ENCODE results near the gene TSSK2.

Gene TSSK2

DNA sequence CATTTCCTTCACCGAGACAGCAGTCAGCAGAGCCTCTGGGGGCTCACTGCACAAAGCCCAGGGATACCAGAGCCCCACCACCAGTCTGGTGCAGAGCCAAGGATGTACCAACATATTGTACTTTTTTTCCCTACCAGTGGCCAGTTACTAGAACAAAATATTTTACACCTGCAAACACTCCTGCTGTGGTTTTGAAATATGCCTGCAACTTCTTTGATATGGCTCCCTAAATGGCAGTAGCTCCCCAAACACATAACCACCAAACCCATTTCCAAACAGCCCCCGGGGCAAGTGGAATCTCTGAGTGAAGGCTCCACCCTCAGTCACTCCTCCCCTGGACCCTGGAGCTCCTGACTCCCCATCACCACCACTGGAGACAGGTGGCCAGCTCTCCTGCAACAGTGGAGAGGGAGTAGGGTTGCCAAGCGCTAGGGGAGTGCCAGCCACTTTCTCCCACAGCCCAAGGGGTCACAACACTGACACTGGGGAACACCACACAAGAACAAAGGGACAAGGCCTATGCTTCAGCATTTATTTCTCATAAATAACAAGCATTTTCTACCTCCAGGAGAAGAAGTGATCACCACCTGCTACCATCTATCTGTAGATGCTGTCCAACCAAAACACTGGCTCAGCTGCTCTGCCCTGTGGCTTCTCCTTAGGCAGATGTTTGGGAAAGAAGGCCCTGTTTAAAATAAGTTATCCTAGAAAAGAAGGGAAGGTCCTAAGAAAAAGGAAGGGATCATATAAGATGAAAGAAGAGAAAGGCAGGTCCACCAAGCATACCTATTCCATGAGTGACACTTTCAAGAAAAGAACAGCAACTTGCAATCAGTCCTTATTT is 24.0 kb upstream of the TSSK2 start:
- no peak for DNase-seq

DNA sequence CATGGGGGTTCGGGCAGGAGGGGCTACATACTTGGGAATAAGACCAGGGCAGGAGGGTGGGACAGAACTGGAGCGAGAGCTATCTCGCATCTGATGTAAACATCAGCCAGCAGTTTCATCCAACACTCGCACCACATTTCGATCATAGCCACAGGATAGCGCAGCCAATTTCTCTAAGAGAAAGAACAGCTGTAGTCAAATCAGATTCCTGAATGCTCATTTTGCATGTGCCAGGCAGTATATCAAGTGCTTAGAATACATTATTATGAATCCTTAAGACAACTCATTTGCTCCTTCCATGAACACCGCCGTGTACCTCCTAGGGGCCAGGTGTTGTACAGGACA is 23.4 kb upstream of the TSSK2 start:
- no peak for DNase-seq

DNA sequence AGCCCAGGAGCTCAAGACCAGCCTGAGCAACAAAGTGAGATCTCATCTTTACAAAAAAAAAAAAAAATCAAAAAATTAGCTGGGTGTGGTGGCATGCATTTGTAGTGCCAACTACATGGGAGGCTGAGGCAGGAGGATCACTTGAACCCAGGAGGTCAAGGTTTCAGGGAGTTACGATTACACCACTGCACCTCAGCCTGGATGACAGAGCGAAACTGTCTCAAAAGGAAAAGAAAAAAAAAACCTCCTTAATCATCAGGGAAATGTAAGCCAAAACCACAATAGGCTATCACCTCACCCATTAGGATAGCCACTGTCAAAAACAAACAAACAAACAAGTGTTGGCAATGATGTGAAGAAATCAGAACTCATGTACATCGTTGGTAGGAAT is 22.3 kb upstream of the TSSK2 start:
- no peak for DNase-seq

DNA sequence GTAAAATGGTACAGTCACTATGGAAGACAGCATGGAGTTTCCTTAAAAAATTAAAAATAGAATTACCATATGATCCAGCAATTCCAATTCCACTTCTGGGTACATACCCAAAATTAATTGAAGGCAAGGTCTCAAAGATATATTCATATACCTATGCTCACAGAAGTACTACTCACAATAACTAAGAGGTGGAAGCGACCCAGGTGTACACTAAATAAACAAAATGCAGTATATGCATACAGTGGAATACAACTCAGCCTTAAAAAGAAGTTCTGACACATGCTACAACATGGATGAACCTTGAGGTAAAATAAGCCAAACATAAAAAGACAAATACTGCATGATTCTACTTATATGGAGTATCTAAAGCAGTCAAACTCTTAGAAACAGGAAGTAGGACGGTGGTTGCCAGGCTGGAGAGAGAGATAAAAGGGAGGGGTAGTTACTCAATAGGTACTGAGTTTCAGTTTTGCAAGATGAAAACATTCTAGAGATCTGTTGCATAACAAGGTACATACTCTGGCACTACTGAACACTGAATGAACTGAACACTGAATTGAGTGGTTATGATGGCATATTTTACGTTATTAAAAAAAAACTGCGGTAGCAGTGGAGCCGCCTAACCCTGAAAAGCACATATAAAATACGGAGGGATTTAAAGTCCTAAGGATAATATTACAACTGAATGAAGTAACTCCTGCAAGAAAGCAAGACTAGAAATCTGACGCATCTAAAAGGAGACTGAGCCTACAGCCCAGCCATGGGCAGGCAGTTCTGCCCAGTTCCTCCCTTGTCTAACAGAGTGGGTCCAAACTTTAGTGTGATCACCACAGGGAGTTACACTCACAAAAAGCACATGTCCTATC is 21.7 kb upstream of the TSSK2 start:
- DNase-seq = peak; percentile 76

DNA sequence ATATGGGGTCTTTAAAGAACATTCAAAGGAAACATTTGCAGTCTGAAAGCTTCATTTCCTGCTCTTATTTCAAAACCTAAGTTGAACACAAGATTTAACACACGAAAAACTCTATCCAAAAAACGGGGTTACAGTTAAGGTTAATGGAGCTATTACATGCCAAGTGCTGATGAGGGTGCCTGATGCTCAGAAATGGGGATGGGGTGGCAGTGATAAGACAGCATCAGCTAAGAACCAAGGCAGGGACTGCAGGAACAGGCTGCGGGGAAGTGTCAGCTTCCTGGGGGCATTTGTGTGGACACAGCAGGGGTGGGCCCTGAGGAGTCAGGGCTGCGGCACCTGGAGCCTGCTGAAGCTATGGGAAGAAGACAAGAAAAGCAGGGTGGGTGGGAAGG is 21.0 kb upstream of the TSSK2 start:
- no peak for DNase-seq

DNA sequence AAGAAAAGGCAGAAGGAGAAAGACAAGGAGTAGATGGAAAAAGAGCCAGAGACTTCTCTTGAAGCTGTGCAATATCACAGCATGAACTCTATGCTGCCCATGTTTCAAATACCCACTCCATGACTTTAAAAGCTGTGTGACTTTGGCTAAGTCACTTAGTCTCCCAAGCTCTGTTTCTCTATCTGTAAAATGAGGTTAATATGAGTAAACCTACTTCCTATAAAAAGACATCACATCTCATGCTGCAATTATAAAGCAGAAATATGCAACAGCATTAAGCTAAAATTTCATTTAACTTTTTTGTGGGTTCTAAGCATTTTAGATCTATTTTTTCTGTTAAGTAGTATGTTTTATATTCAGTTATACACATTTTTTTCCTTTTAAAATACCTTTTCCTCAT is 20.5 kb upstream of the TSSK2 start:
- no peak for DNase-seq

DNA sequence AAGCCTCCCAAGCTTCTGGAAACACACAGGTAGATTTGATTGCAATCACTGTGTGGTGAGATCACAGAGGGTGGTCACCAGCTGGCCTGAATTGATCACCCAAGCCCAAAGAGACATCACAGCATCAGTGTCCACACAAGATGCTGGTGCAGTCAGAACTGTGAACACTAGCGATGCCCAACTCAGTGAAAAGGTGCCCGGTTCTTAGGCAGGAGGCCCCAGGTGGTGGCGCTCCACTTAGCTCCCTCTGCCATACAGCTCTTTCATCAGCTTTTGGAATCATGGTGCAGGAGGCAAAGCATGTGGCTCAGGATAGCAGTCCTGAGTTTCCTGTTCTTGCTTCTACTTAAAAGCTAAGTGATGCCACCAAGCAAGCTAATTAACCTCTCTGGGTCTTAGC is 20.0 kb upstream of the TSSK2 start:
- DNase-seq = no peak

DNA sequence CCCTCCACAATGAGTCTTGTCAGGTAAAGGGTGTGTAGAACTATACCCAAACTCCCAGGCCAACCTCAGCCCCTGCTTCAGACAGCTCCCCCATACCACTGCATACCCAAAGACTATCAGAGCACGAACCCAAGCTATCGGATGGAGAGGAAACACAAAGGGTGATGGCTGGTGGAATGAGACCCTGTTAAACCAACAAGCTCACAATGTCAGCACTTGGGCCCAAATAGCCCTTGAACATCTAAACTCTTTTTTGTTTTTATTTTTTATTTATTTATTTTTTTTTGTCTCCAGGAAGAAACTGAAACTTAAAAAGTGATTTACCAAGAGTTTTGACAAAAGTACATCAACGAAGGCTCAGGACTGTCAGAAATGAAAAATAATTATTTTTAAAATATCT is 19.5 kb upstream of the TSSK2 start:
- no peak for DNase-seq

DNA sequence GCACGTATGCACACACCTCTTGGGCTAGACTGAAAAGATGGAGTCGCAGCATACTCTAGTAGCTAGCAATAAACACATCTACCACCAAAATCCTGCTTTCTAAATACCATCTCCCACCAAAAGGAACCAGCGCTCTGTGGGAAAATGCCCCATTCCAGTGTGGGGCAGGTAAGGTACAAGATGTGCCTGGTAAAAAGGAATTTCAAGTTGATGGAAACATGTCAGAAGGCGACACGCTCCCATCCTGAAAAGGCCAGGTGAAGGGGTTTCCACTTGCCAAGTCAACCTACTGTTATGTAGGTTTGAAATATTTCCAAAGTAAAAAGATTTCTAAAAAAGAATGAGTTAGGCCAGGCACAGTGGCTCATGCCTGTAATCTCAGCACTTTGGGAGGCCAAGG is 17.7 kb upstream of the TSSK2 start:
- no peak for DNase-seq

DNA sequence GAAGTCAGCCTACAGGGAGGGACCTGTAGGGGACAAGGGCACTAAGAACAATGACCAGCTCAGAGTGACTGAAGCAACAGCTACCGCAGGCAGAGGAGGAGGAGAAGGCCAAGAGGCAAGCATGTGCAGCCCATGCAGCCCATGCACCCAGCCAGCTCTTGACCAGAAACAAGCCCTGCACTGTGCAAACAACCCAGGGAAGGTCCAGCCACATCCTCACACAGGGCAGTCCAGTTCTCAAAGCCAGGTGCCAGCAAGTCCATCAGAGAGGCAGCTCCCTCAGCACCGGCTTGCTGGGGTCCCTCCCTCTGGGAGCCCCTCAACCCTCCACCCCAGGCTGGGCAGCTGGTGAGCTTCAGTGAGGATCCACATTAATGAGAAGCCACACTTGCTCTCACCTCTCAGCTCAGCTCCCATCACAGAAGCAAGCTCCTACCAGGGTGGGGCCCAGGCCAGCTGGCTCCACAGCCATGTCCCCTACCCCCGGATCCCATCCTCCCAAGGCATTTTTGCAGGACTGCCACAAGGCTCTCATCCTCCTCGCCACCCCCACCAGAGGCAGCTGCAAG is 16.0 kb upstream of the TSSK2 start:
- no peak for DNase-seq

DNA sequence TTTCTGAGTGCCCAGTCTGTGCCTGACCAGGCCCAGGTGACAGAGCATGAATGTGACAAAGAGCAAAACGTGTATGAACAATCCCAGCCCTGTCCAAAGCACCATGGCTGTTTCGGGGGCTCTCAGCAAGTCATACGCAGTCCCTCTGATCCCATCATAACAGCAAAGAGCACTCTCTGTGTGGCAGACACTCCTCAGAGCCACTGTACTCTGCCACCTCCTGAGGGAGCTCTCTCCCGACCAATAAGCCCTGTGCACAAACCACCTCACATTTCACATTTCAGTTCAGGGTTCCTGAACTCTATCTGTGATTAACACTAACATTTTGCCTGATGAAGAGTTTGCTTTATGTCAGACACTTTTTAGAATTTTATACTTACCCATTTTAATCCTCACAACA is 15.5 kb upstream of the TSSK2 start:
- peak; percentile 26 for DNase-seq

DNA sequence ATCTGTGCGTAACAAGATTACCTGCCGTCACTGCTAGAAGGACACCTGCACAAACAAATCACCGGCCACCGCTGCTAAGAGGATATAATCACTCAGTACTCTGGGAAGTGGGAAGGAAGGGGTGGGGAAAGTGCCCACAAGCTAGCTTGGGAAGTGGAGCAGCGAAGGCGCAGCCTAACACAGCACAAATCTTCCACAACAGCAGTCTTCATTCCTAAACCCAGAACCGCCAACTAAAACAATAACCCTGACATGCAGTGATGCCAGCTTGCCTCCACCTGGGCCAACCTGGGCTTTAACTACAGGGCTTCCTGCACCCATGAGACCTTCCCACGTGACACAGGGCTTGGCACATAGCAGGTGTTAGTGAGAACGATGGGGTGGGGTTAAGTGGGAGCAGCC is 14.0 kb upstream of the TSSK2 start:
- no peak for DNase-seq

DNA sequence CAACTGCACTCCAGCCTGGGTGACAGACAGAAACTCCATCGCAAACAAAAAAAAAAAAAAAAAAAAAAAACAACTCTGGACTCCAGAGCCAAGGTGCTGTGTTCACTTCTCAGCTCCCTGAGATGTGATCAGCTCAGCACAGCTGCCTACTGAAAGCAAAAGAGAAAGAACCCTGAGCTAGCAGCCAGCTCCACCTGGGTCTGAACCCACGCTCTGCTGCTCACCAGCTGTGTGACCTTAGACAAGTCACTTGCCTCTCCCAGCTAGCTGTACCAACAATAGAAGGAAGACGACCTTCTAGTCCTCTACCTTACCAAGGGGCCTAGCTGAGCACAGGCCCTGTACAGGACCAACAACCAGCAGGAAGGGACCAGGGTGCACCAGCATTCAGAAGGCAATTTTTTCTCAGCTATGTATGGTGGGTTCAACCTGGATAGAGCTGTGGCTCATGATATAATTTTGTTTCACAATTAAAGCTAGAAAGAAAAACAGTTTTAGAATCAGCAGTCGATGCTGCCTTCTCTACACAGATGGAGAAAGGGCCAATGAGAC is 12.7 kb upstream of the TSSK2 start:
- peak; percentile 28 for DNase-seq

DNA sequence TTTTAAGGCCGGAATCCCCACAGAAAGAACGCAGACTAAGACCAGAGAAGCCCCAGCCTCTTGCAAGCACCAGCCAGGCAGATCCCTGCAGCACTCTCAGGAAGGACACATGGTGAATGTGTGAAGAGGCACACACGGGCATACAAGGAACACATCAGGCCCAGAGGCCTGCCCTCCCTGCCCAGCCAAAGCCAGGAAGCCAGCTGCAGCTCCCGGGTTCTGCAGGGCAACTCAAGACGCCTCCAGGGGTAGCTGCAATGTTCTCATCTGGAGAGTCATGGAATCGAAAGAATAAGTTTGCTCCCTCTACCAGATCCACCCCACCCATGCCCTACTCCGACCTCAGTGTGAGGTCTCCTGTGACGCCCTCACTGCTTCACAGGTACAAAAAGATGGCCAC is 11.2 kb upstream of the TSSK2 start:
- DNase-seq = no peak

DNA sequence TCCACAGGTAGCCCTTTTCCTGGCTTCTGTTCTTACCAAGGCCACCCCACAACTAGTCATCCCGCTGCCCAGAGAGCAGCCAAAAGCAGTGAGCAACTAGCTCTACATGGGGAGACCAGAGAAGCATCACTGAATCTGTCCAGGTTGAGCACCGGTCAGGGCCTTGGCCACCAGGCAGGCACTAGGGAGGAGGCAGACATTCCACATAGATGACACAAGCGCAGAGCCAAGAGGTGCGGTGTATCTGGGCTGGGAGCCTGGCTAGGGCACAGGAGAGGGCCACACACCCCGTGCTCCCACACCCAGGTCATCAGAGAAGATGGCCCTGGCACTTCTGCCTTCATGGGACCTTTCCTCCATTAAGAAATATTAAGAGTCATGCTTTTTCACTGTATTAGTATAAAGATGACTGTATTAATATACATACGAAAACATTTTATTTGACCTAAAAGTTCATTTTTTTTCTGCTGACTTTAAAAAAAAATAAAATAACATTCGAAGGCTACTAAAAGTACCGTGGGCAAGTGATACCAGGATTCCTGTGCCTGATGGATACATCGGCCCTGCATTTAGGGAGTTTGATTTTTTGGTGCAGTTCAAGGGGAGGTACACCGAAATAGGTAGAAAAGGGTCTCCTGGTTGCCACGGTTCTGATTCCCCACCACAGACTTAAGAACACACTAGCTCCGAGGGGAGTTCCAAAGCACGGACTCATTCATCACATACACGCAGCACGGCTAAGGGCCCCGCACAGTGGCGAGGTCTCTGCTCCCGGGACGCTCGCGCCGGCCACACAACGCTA is 10.1 kb upstream of the TSSK2 start:
- DNase-seq = no peak

DNA sequence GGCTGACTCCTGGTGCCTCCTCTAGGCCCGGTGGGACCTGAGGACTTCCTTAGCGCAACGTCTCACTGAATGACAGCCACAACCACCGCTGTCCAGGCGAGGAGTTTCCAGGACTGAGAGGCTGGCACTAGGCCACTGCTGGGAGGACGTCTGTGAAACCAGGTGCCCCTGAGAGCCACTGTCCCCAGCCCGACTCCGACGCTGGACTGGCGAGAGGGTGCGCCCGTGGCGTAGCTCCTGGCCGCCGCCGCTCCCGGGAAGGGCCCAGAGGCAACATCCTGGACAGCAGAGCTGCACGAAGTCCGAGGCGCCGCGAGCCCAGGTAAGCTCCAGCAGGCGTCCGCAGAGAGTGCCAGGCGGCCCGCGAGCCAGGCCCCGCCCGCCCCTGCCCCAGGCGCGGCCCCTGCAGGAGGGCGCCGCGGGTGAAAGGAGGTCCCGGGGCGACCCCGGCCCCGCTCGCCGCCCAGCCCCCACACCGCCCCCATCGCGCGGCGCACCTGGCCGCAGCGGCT is 9.4 kb upstream of the TSSK2 start:
- DNase-seq = peak; percentile 24

DNA sequence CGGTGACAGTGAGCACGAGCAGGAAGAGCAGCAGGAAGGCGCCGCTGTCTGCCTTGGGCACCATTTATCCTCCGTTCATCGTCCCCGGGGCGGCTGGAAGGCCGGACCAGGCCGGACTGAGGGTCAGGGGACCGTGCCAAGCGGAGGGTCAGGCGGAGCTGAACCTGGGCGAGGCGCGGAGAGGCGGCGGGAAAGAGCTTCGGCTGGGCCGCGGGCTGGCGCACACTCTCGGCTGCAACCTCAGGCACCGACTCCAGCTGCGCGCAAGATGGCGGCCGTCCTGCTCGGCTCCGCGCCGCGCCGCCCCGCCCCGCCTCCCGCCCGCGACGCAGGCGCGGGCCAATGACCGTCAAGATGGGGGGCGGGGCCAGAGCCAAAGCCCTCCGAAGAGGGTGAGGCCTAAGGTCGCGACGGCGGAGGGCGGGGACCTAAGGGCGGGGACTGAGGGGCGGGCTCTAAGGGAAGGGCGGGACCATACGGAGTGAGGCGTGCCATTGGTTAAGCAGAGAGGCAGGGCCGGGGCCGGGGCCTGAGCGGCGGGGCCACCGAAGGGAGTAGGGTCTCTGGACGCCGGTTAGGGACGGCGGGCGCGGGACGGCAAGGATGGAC is 8.9 kb upstream of the TSSK2 start, which contains the start of gene DGCR2:
TSS of gene DGCR2 (minus strand) at position 270 of the 609 bp plus-strand sequence. CDS start at position 64, 206 bp downstream.
- DNase-seq = peak; percentile 96

DNA sequence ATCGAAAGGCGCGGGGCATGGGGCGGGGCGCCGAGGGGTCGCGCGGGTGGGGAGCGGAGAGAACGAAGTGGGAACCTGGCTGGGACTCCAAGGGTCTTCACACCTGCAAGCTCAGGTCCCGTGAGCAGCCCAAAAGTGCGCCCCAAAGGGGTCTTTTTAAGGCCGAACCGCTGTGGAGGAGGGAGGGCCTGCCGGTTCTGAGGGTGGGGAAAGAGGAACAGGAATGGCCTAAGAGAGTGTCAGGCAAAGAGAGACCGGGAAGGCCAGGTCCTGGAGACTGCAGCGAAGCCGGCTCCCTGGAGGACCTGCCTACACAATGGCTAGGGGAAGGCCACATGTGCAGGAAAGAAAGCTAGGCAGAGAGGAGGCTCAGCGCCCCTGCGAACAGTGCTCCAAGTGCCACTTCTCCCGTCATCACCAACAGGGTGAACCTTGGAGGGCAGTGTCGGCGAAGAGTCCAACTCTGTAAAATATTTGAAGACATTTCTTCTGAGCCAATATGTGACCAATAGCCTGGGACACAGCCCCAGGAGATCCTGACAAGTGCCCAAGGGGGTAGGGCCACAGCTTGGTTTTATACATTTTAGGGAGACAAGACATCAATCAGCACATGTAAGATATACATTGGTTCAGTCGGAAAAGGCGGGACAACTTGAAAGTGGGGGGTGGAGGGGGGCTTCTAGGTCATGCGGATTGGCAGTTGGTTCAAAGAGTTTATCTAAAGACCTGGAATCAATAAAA is 8.2 kb upstream of the TSSK2 start:
- no peak for DNase-seq

DNA sequence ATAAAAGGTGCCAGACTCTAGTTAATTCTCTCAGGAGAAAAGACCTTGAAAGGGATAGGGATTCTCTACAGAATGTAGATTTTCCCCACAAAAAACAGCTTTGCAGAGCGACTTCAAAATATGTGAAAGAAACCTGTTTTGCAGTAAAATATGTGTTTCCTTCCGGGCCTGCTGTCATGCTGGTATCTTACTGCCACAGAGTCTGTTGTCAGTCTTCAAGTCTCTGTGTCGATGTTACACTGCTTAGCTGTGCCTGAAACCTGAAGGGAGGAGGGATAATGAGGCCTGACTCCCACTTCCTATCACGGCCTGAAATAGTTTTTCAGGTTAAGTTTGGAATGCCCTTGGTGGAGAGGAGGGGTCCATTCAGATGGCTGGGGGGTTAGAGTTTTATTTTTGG is 7.2 kb upstream of the TSSK2 start:
- DNase-seq = no peak

DNA sequence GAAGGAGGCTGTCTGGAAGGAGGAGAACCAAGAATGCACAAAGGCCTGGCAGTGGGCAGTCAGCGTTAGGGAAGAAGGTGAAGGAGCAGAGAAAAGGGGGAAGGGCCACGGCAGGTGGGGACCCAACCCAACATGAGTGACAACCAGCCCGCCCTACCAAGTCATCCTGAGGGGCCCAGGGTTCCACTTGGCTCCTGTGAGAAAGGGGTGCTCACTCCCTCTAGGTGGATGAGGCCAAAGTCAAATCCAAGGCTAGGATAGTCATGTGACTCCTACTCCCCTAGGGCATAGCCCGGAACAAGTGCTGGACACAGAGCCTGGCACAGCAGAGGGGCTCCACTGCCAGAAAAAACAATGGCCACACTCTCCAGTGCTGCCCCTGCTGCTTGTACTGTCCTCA is 6.7 kb upstream of the TSSK2 start:
- no peak for DNase-seq

DNA sequence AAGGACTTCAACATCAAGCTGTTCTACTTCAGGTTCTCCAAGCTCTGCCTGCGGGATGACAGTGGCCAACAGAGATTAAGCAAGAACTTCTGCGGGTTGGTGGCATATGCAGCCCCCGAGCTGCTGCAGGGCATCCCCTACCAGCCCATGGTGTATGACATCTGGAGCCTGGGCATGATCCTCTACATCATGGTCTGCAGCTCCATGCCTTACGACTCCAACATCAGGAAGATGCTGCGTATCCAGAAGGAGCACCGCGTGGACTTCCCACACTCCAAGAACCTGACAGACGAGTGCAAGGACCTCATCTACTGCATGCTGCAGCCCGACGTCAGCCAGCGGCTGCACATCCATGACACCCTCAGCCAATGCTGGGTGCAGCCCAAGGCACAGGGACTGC is 6.1 kb upstream of the TSSK2 start:
- DNase-seq = no peak
